HL-60 (cell line): ENCODE measurements around the gene LPCAT2.

ENCODE experiments used
- DNase-seq, 2 experiments: peaks; one replicate each; pipeline ENCODE4 v3.0.0-alpha.2; 2010 to 2020; ENCODE audit warnings: low read depth in 1 of 2, low spot score in 1 of 2
- H3K27ac ChIP-seq: fragments of 250-450 bp; sonication (Bioruptor Pico); replicated peaks from 2 replicates; pipeline ENCODE4 v1.5.1; 2020; ENCODE audit warnings: mild to moderate bottlenecking, moderate library complexity
- H3K27me3 ChIP-seq: fragments of 250-450 bp; sonication (Bioruptor Pico); 2 replicates; pipeline ENCODE4 v1.5.1; 2021; ENCODE audit warnings: mild to moderate bottlenecking, moderate library complexity; ENCODE audit not compliant: insufficient read depth, poor library complexity, severe bottlenecking
- H3K4me3 ChIP-seq: replicated peaks from 2 replicates; pipeline ENCODE4 v1.5.1; 2011; ENCODE audit warnings: mild to moderate bottlenecking, control low read depth, low read length; ENCODE audit not compliant: insufficient read depth
- GABPA ChIP-seq: IDR thresholded peaks from 2 replicates; pipeline ENCODE4 v1.6.1; 2012; ENCODE audit warnings: low read depth
- POLR2AphosphoS5 ChIP-seq: IDR thresholded peaks from 2 replicates; pipeline ENCODE4 v1.6.1; 2012; ENCODE audit warnings: low read depth
- SPI1 ChIP-seq: IDR thresholded peaks from 2 replicates; pipeline ENCODE4 v1.6.1; 2012; ENCODE audit warnings: low read depth, mild to moderate bottlenecking, borderline replicate concordance
- TF ChIP-seq, protein P1 (sequence below): IDR thresholded peaks from 2 replicates; pipeline ENCODE4 v1.6.1; 2012; ENCODE audit warnings: low read depth; ENCODE audit not compliant: insufficient replicate concordance
- TF ChIP-seq, protein P2 (sequence below): IDR thresholded peaks from one replicate; pipeline ENCODE4 v1.5.1; 2011; ENCODE audit warnings: low read length, control low read depth, inconsistent platforms; ENCODE audit not compliant: insufficient read depth

Gene LPCAT2

DNA sequence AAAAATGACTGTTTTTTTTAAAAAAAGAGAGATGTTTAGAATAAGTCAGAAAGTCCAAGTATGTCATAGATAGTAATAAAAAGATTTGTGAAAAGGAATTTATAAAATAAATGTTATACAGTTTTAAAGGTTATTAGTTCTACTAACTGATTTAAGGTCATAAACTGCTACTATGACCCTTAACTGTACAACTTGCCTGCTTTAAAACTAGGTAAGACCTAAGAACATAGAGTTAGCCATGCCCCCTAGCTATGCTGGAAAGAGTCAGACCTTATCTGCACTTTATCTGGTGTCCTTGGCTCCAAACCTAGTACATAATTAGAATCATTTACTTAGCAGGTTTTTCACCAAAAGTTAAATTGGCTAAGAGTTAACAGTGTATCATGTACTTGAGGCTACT is 123.4 kb downstream of the LPCAT2 start:
- TF ChIP-seq GABPA (no peak), SPI1 (no peak), POLR2AphosphoS5 (no peak)
- TF ChIP-seq, protein P1, sequence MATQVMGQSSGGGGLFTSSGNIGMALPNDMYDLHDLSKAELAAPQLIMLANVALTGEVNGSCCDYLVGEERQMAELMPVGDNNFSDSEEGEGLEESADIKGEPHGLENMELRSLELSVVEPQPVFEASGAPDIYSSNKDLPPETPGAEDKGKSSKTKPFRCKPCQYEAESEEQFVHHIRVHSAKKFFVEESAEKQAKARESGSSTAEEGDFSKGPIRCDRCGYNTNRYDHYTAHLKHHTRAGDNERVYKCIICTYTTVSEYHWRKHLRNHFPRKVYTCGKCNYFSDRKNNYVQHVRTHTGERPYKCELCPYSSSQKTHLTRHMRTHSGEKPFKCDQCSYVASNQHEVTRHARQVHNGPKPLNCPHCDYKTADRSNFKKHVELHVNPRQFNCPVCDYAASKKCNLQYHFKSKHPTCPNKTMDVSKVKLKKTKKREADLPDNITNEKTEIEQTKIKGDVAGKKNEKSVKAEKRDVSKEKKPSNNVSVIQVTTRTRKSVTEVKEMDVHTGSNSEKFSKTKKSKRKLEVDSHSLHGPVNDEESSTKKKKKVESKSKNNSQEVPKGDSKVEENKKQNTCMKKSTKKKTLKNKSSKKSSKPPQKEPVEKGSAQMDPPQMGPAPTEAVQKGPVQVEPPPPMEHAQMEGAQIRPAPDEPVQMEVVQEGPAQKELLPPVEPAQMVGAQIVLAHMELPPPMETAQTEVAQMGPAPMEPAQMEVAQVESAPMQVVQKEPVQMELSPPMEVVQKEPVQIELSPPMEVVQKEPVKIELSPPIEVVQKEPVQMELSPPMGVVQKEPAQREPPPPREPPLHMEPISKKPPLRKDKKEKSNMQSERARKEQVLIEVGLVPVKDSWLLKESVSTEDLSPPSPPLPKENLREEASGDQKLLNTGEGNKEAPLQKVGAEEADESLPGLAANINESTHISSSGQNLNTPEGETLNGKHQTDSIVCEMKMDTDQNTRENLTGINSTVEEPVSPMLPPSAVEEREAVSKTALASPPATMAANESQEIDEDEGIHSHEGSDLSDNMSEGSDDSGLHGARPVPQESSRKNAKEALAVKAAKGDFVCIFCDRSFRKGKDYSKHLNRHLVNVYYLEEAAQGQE, result no peak
- TF ChIP-seq, protein P2, sequence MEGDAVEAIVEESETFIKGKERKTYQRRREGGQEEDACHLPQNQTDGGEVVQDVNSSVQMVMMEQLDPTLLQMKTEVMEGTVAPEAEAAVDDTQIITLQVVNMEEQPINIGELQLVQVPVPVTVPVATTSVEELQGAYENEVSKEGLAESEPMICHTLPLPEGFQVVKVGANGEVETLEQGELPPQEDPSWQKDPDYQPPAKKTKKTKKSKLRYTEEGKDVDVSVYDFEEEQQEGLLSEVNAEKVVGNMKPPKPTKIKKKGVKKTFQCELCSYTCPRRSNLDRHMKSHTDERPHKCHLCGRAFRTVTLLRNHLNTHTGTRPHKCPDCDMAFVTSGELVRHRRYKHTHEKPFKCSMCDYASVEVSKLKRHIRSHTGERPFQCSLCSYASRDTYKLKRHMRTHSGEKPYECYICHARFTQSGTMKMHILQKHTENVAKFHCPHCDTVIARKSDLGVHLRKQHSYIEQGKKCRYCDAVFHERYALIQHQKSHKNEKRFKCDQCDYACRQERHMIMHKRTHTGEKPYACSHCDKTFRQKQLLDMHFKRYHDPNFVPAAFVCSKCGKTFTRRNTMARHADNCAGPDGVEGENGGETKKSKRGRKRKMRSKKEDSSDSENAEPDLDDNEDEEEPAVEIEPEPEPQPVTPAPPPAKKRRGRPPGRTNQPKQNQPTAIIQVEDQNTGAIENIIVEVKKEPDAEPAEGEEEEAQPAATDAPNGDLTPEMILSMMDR, result no peak
- H3K4me3 ChIP-seq, result no peak overlapping the region
- DNase-seq, result no peak
- H3K27me3 ChIP-seq, result no peaks in the 10 kb centered on the region
- H3K27ac ChIP-seq, result no peak overlapping the region

DNA sequence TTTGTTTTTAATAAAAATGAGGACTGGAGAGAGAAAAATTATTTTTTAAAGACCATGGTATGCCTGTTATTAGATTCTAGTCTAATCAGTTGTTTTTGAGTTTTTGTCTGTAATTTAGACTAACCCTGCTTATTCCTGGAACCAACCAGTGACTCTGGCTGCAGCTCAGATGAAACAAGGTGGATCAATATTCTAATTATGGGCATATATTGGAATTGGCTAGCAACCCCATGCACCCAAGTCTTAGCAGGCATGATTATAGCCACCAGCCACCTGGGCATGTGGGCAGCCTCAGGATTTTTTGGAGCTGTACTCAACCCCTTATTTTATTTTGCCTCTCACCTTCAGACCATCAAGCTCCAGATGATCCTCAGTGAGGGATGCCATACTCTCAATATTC is 125.3 kb downstream of the LPCAT2 start:
- DNase-seq, result no peak
- no peak for TF ChIP-seq POLR2AphosphoS5
- TF ChIP-seq, protein P2, result no peak
- TF ChIP-seq, protein P1, result no peak
- TF ChIP-seq GABPA, result no peak
- TF ChIP-seq SPI1, result no peak
- Histone ChIP-seq H3K27ac (no peak overlapping the region), H3K27me3 (no peaks in the 10 kb centered on the region), H3K4me3 (no peak overlapping the region)
